Spinal cord (tissue), 10 donors: ENCODE data around the gene PHACTR3. TPM values are rescaled to one million over a fixed set of nuclear protein-coding genes. Genes with fewer than 3 reads are reported as not detected.
"Not testable (repeated sequence)": the region's sequence is repeated elsewhere in the genome, so short reads cannot be mapped to it uniquely, and the experiment has no call there.

Experiments used
- DNase-seq, 6 donors: peaks; one replicate each; pipeline versions ENCODE4 v3.0.0 to v3.0.0-alpha.2; 2013 to 2015; ENCODE audit warnings: low spot score in 6 of 6, low read depth in 4 of 6
- H3K27ac ChIP-seq: one replicate; pipeline ENCODE4 v1.5.1; 2013; ENCODE audit warnings: low read depth, low read length, control low read depth
- H3K27me3 ChIP-seq: one replicate; pipeline ENCODE4 v1.6.1; 2013; ENCODE audit warnings: low read length; ENCODE audit not compliant: control insufficient read depth, insufficient read depth
- H3K36me3 ChIP-seq: one replicate; pipeline ENCODE4 v1.6.1; 2013; ENCODE audit warnings: low read length; ENCODE audit not compliant: control insufficient read depth, insufficient read depth
- H3K4me1 ChIP-seq: one replicate; pipeline ENCODE4 v1.6.1; 2013; ENCODE audit warnings: low read length; ENCODE audit not compliant: control insufficient read depth, insufficient read depth
- H3K4me3 ChIP-seq: one replicate; pipeline ENCODE4 v1.5.1; 2013; ENCODE audit warnings: low read depth, low read length, control low read depth
- H3K9me3 ChIP-seq: one replicate; pipeline ENCODE4 v1.6.1; 2013; ENCODE audit warnings: low read length; ENCODE audit not compliant: control insufficient read depth, insufficient read depth
- WGBS: methylation state at CpG from one replicate; pipeline ENCODE4 v1.1.5; 2013; ENCODE audit warnings: missing lambda C conversion rate; ENCODE audit not compliant: insufficient coverage; 5-methylcytosine and 5-hydroxymethylcytosine counted together
- polyA plus RNA-seq, 2 donors: library from polyadenylated mRNA; unstranded; fragments of 120-200 nt; gene quantifications; one replicate each; pipeline ENCODE4 v1.2.1, GENCODE V29; 2013; ENCODE audit not compliant: insufficient read length in 2 of 2
- total RNA-seq, 2 donors: library from RNA; depleted of rRNA in 1 of 2; stranded (reverse); fragments of 120-200 nt in 1 of 2; fragments of >200 nt in 1 of 2; gene quantifications; one replicate each; pipeline versions ENCODE4 v1.2.3 to v1.2.4, GENCODE V29; 2013 to 2014
- donor health status: healthy.

PHACTR3 gene
- total and polyA plus RNA-seq, 4 donors = 23.5 to 97.8 (median 52.6) TPM

- no peaks in the 10 kb centered on the region for H3K4me1 ChIP-seq
- no peaks in the 10 kb centered on the region for H3K9me3 ChIP-seq
- H3K27me3 ChIP-seq = no peaks in the 10 kb centered on the region
- H3K4me3 ChIP-seq = no peak overlapping the region
- H3K36me3 ChIP-seq = no peaks in the 10 kb centered on the region
- H3K27ac ChIP-seq = no peak overlapping the region
- no CpG with 5 or more reads among the region's 7 CpGs for WGBS
- DNase-seq = peak in 4 of 6 donors; percentile 35 to 87 (median 60)
These were observed 245.8 kb downstream of the PHACTR3 start for GRCh38 chr20:59850018-59850641.

GRCh38 chr20:59856526-59856925, 252.2 kb downstream of the PHACTR3 start:
- H3K4me3 ChIP-seq, H3K9me3 ChIP-seq, H3K27me3 ChIP-seq, H3K4me1 ChIP-seq, DNase-seq, H3K36me3 ChIP-seq, H3K27ac ChIP-seq: not testable (repeated sequence)
- WGBS = no CpG with 5 or more reads among the region's 1 CpG

GRCh38 chr20:59856941-59857340, 252.6 kb downstream of the PHACTR3 start:
- not testable (repeated sequence) for H3K27ac ChIP-seq, H3K9me3 ChIP-seq, H3K36me3 ChIP-seq, H3K4me3 ChIP-seq, DNase-seq, H3K4me1 ChIP-seq, H3K27me3 ChIP-seq
- 90% methylated on average over 4 of the region's 5 CpGs for WGBS

- 80% methylated on average over 1 of the region's 2 CpGs for WGBS
- no peaks in the 10 kb centered on the region for H3K9me3 ChIP-seq
- no peaks in the 10 kb centered on the region for H3K27me3 ChIP-seq
- DNase-seq = no peak
- no peak overlapping the region for H3K4me3 ChIP-seq
- H3K27ac ChIP-seq = no peak overlapping the region
- H3K36me3 ChIP-seq = peaks cover 6% of the 10 kb centered on the region
- no peaks in the 10 kb centered on the region for H3K4me1 ChIP-seq
These were observed 253.6 kb downstream of the PHACTR3 start for GRCh38 chr20:59857966-59858365.

GRCh38 chr20:59858425-59858824, 254.1 kb downstream of the PHACTR3 start:
- no peak for DNase-seq
- no peak overlapping the region for H3K27ac ChIP-seq
- 100% methylated on average over 1 of the region's 5 CpGs for WGBS
- H3K27me3 ChIP-seq = no peaks in the 10 kb centered on the region
- no peak overlapping the region for H3K4me3 ChIP-seq
- peaks cover 6% of the 10 kb centered on the region for H3K36me3 ChIP-seq
- no peaks in the 10 kb centered on the region for H3K9me3 ChIP-seq
- H3K4me1 ChIP-seq = no peaks in the 10 kb centered on the region

GRCh38 chr20:59861401-59861800, 257.1 kb downstream of the PHACTR3 start:
- no peaks in the 10 kb centered on the region for H3K4me1 ChIP-seq
- H3K27me3 ChIP-seq = no peaks in the 10 kb centered on the region
- H3K4me3 ChIP-seq = no peak overlapping the region
- no peaks in the 10 kb centered on the region for H3K9me3 ChIP-seq
- WGBS = 71% methylated on average over 1 of the region's 4 CpGs
- no peak for DNase-seq
- H3K36me3 ChIP-seq = peaks cover 6% of the 10 kb centered on the region
- no peak overlapping the region for H3K27ac ChIP-seq

GRCh38 chr20:59863058-59863457, 258.7 kb downstream of the PHACTR3 start:
- no peaks in the 10 kb centered on the region for H3K27me3 ChIP-seq
- no peaks in the 10 kb centered on the region for H3K9me3 ChIP-seq
- H3K27ac ChIP-seq = no peak overlapping the region
- no peaks in the 10 kb centered on the region for H3K4me1 ChIP-seq
- DNase-seq = no peak
- WGBS = no CpG with 5 or more reads among the region's 3 CpGs
- peaks cover 2% of the 10 kb centered on the region for H3K36me3 ChIP-seq
- H3K4me3 ChIP-seq = no peak overlapping the region

- no peak for DNase-seq
- Histone ChIP-seq H3K4me3 (no peak overlapping the region), H3K27me3 (no peaks in the 10 kb centered on the region), H3K27ac (no peak overlapping the region), H3K4me1 (no peaks in the 10 kb centered on the region), H3K36me3 (no peaks in the 10 kb centered on the region), H3K9me3 (no peaks in the 10 kb centered on the region)
- 100% methylated on average over 1 of the region's 1 CpG for WGBS
These were observed 260.4 kb downstream of the PHACTR3 start for GRCh38 chr20:59864726-59865125.

GRCh38 chr20:59866338-59866737, 262.0 kb downstream of the PHACTR3 start:
- no peak overlapping the region for H3K27ac ChIP-seq
- no peaks in the 10 kb centered on the region for H3K4me1 ChIP-seq
- no CpG with 5 or more reads among the region's 3 CpGs for WGBS
- H3K4me3 ChIP-seq = no peak overlapping the region
- no peak for DNase-seq
- H3K9me3 ChIP-seq = no peaks in the 10 kb centered on the region
- no peaks in the 10 kb centered on the region for H3K27me3 ChIP-seq
- H3K36me3 ChIP-seq = no peaks in the 10 kb centered on the region

GRCh38 chr20:59871096-59871495, 266.8 kb downstream of the PHACTR3 start:
- no peak for DNase-seq
- H3K27me3 ChIP-seq = no peaks in the 10 kb centered on the region
- H3K36me3 ChIP-seq = no peaks in the 10 kb centered on the region
- H3K9me3 ChIP-seq = no peaks in the 10 kb centered on the region
- no peak overlapping the region for H3K4me3 ChIP-seq
- WGBS = no CpG with 5 or more reads among the region's 1 CpG
- H3K27ac ChIP-seq = no peak overlapping the region
- H3K4me1 ChIP-seq = no peaks in the 10 kb centered on the region
